GM21529 (cell line): ENCODE results near the gene GPR26.

ENCODE experiments used
- ATAC-seq: cut with Tn5 transposase; IDR thresholded peaks from one replicate; pipeline ENCODE4 v1.9.1; 2021; ENCODE audit not compliant: unreplicated experiment

Gene GPR26, protein sequence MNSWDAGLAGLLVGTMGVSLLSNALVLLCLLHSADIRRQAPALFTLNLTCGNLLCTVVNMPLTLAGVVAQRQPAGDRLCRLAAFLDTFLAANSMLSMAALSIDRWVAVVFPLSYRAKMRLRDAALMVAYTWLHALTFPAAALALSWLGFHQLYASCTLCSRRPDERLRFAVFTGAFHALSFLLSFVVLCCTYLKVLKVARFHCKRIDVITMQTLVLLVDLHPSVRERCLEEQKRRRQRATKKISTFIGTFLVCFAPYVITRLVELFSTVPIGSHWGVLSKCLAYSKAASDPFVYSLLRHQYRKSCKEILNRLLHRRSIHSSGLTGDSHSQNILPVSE

DNA sequence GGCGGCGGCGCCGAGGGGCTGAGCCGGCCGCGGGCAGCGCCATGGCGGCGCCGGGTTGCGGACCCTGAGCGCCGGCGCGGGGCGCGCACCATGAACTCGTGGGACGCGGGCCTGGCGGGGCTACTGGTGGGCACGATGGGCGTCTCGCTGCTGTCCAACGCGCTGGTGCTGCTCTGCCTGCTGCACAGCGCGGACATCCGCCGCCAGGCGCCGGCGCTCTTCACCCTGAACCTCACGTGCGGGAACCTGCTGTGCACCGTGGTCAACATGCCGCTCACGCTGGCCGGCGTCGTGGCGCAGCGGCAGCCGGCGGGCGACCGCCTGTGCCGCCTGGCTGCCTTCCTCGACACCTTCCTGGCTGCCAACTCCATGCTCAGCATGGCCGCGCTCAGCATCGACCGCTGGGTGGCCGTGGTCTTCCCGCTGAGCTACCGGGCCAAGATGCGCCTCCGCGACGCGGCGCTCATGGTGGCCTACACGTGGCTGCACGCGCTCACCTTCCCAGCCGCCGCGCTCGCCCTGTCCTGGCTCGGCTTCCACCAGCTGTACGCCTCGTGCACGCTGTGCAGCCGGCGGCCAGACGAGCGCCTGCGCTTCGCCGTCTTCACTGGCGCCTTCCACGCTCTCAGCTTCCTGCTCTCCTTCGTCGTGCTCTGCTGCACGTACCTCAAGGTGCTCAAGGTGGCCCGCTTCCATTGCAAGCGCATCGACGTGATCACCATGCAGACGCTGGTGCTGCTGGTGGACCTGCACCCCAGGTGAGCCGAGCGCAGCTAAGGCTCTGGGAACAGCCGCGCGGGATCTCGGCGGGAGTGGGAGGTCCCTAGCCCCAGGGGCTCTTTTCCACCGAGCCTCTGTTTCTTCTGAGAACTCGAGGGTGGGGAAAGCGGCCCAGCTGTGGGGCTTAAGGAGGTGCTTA, at the start of gene GPR26:
TSS of gene GPR26 (plus strand) at position 38 of the 919 bp plus-strand sequence. CDS start at position 91, 53 bp downstream.
- no peak for ATAC-seq

- no peak for ATAC-seq
Measured at GRCh38 chr10:123618224-123618623, 47.9 kb upstream of the GPR26 start.

DNA sequence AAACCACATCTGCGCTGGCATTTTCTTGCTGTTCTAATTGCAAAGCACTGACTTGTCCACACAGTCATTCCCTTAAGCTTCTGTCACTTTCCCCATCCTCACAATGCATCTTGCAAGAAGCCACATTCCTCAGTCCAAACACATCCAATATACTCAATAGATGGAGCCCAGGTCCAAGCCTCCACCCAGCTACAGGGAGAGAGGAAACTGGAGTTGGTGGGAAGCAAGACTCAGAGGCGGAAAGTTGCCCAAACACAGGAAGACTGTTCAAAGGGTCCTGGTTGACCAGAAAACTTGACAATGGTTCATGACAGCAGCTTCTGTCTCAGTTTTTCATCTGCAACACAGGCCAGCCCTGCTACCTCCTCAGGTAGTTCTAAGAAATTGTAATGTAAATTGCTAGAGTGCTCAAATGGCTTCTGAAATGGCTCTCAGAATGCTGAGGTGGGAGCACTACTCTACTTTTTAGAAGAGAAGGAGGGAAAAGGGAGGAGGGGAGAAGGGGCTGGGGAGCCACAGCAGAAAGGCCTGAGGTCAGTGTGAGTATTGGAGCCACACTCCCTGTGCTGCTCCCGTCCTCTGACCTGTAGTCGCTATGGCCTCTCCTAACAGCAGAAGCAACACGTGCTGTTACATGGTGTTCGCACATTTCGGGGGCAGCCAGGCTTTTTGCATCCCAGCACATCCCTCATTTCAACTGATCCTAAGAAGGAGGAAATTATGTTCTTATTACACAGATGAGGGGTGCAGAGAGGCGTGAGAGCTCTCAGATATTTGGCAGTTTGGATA, 46.9 kb upstream of the GPR26 start:
- ATAC-seq, result no peak

DNA sequence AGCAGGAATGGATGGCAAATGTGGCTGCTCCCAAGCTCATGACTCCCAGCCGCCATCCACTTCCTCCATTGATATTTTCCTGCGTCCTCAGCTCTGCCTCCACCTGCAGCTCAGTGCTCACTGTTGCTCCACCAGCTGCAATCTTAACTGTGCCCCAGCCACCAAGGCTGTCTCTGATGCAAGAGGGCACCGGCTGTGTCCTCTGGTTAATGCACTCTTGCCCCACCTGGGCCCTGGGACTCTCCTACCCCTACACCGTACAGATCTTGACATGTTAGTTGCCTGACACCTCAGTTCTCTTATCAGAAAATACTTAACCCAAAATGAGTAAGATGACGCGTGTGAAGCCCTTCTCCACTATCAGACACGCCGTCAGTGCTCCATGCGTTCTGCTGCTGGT, 45.5 kb upstream of the GPR26 start:
- ATAC-seq, result no peak

GRCh38 chr10:123621492-123621891, 44.7 kb upstream of the GPR26 start:
- no peak for ATAC-seq

DNA sequence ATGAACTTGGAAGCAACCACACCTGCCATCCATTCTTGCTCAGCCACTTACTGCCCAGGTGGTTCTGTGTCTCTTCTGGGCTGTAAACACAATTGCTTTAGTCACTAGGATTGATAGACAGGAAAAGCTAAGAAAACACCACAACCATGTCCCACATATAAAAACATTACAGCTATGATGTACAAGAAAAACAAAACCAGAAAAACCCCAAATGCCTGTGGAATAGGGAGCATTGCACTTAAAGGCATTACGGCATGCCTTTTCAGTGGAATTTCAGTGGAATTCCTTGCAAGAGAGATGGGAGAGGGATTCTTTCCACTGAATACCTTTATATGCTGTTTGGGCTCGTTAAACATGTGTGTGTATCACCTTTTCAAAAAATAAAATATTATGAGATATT, 44.2 kb upstream of the GPR26 start:
- no peak for ATAC-seq

- ATAC-seq, result no peak
Measured at GRCh38 chr10:123622381-123622780, 43.8 kb upstream of the GPR26 start.

GRCh38 chr10:123624086-123624485, 42.1 kb upstream of the GPR26 start:
- no peak for ATAC-seq

DNA sequence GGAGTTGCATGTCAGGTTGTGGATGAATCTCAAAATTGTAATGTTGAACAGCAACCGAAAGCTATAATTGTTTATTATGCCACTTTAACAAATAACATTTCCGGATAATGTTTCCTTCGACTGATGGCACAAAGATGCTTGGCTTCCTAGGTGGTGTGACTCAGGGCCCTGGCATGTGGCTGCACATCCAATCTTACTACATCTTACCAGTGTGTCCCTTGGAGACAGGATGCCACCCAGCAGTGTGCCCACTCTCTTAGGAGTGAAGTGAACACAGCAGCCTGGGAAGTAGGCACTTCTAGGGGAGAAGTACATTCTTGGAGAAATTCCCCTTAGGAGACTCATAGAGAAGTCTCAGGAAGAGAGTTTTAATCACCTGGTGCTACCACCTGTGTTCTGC, 33.0 kb upstream of the GPR26 start:
- ATAC-seq, result no peak

DNA sequence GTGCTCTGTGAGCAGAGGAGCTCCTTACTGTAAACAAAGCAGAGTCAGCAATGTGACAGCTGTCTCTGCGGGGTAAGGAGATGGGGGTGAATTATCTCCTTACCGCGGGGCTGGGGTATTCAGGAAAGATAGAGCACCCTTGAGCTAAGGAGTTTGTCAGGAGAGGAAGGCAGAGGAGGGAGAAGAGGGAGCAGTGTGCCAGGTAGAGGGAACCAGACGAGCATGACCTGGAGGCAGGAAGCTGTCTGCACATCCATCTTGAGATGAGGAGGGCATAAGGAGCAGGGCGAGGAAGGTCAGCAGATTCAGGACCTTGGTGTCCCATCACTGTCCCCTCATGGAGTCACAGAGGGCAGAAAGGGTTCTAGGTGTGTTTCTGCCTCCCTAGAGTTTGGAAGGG, 32.5 kb upstream of the GPR26 start:
- ATAC-seq, result no peak

- no peak for ATAC-seq
Measured at GRCh38 chr10:123634221-123634620, 31.9 kb upstream of the GPR26 start.

DNA sequence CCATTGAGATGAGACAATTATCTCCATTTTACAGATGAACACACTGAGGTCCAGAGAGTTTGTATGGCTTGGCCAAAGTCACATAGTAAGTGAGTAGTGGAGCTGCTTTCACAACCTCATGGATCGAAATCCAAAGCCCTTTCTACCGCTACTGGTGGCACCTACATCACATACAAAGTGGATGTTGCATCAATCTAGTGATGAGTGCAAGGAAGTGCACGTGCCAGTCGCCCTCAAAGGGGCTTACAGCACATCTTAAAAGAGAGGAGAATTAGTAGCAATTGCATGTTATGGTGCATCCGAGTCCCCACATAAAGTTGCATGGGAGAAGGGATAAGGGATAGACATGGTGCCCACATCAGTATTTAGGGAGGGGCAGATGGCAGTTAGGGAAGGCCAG, 31.0 kb upstream of the GPR26 start:
- no peak for ATAC-seq

DNA sequence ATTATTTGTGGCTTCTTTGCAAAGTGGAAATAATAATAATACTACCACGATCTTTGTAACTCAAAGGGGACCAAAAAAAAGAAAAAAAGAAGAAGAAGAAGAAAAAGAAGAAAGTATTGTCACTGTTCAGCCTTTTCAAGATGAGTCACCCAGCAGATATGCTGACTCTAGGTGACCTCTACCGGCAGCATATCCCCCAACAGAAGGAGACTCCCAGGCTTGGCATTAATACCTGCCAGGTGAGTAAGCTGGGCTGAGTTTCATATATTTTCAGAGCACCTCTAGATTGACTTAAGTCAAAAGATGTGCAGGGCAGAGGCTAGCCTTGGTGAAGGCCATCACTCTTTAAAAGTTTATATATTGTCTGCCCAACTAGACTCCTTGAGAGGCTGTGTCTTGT, 30.4 kb upstream of the GPR26 start:
- no peak for ATAC-seq

DNA sequence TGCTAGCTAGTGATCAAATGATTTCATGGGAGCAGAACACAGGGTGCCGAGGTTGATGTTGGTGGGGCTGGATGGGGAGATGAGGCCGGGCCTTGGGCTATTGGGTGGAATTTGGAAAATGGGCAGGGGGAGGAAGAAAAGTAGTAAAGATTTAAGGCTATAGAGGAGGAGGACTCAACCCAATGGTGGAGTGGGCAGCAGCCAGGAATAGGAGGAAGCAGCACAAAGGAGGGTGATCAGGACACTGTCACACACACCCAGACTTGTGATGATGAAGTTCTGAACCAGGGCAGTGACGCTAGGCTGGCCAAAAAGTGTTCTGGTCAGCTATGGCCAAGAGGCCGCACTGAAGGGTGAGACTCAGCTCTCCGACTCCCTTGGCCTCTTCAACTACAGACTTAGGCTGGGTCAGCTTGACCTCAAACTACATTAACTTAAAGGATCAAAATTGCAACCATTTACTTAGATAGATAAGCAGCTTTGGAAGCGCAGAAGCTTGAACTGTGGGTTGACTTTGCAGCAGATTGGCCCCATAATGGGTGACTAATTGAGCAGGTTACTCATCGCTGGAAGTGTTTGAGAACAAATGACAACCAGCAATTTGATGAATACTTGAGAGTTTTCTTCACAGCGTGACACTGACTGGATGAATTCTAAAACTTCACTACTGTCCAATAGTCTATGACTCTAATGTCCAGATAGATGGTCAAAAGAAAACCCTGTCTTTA, 29.4 kb upstream of the GPR26 start:
- no peak for ATAC-seq

DNA sequence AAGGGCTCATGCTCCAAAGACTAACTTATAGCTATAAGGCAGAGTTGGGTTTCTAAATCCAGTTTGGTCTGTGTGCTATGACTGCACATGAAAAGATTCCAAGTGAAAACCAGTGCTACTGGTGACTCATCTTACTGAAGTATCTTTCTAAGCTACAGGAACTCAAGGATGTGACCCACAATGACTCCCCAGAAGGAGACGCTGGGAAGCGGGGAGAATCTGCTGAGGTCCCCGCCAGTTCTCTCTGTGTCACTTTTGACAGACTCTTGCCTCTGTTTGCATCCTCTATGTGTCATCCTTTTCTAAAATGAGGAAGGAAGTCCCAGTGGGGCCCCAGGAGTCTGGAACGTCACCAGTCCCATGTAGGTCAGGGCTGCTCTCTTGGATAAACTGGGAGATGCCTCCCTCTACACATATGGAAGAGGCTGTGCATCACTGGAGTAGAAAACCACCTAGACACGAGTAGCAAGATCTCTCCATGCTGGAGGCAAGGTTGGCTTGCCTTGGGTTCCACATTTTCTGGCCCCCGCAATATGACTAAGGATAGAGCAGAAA, 28.8 kb upstream of the GPR26 start:
- no peak for ATAC-seq

DNA sequence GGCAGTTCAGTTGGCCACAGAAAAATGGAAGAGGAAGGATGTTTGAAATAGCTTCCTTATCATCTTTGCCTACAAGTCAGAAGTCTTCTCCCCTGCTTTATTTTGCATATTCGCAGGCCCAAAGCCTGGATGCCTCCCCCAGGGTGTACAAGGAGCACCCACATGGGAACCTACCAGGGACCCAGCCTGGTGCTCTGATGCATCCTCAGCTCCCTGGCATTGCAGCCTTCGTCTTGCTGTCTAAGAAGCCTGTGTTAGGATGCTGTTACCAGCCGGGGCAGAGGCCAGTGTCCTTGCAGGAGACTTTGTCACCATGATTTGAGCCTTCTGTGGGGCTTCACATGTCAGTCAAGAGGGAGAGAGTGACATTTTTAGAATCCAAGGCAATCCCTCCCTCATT, 27.0 kb upstream of the GPR26 start:
- no peak for ATAC-seq

DNA sequence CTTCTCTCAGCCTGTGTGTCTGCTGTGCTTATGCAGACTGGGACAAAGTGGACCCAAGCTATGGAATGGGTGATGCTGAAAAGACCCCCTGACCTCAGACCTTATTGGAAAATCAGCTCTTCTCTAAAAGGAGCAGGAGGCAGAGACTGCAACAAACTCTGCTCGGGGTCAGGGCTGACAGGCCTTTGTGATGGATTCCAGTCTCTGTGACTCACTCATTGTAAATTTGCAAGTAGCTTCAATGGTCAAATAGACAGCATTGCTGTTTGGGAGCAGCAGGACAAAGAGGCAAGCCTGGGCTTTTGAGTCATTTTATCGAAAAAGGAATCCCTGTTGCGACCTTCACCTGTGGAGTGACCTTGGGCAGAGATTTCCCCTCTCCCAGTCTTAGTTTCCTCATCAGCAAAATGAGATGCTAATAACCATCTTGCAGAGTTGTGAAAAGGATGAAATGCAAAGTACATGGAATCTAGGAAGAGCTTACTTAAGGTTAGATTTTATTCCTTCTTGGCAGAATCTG, 26.1 kb upstream of the GPR26 start:
- ATAC-seq, result no peak

DNA sequence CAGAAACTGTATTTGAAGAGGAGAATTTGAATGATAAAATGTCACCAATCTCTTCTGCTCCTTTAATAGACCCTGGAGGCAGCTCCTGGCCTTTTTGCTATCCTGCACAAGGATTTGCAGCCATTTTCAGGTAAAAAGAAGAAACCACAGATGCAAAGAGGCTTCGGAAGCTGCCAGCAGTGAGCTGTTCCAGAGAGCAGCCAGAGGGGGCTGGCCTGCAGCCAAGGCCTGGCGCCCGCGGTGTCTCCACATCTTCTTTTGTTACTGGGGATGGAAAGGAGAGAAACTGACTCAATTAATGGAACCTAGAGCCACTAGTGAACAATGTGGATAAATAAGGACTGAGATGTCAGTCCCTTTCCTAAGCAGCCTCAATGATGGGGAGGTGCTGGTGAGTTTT, 23.9 kb upstream of the GPR26 start:
- ATAC-seq, result no peak

DNA sequence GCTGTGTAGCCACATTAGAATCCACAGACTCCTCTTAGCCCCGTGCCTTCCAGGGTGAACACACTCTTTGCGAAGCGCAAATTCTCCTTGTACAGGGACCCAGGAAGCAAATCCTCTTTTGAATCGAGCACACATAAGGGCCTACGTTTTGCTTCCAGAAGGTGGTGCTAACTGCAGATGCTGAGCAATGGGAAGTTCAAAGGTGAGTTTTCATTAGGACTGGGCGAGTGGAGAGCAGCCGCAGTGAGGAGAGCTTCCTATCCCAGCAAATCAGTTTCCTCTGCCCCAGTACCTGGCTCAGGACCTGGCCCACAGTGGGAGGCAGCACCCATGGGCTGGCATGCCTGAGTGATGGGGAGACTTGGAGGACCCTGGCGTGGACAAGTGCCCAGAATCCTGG, 23.5 kb upstream of the GPR26 start:
- no peak for ATAC-seq

DNA sequence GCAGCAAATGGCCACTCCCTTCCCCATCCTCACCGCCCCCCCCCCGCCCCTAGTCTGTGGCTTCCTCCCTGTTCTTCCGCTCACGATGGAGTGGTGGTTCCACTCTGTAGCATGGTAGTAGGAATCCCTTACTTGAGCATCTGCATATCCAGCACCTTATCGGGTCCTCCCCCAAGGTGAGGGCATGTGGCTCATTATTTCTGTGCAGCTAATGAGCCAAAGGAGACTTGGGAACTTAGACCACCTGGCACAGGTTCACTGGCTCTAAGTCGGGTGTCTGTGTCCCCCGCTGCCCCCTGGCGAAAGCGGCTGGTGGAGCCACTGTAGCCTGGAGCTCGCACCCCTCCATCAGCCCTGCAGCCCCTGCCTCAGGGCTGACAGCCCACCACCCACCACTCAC, 22.8 kb upstream of the GPR26 start:
- no peak for ATAC-seq
